Measurements from ENCODE around the gene FADS2. TPM values are rescaled to one million over a fixed set of nuclear protein-coding genes. Genes with fewer than 3 reads are reported as not detected.

The FADS2 gene
- total and polyA plus RNA-seq, 2 of the 13 experiments (the other 11 are each of a cell fraction or from before 2014, with no cell fraction given): 90.1 to 124 TPM

GRCh38 chr11:61890529-61891330 lies 62.6 kb downstream of the FADS2 start (continued):
- no peak for TF ChIP-seq ASH2L (IDR thresholded peaks at IDR 0.05; ENCODE audit: insufficient read length, low read depth, low read length)
- TF ChIP-seq RFXANK (CRISPR knock-in tag; IDR thresholded peaks at IDR 0.05): no peak
- no peak for TF ChIP-seq KMT2A (CRISPR knock-in tag; IDR thresholded peaks at IDR 0.05)
- 0 out of 2 replicates have a peak, but pooled peaks have one; percentile 47 for TF ChIP-seq HNRNPL (IDR thresholded peaks at IDR 0.05; ENCODE audit: low read depth, low read length)
- no peak for TF ChIP-seq ZNF180 (CRISPR knock-in tag; IDR thresholded peaks at IDR 0.05; ENCODE audit: borderline replicate concordance, low read depth)
- no peak for TF ChIP-seq MYPOP (CRISPR knock-in tag; IDR thresholded peaks at IDR 0.05)
- TF ChIP-seq JUN (CRISPR knock-in tag; IDR thresholded peaks at IDR 0.05): no peak
- no peak for TF ChIP-seq TFDP1 (CRISPR knock-in tag; IDR thresholded peaks at IDR 0.05; ENCODE audit: borderline replicate concordance)
- no peak for TF ChIP-seq TGIF2 (CRISPR knock-in tag; IDR thresholded peaks at IDR 0.05)
- TF ChIP-seq SMYD3 (CRISPR knock-in tag; IDR thresholded peaks at IDR 0.05): no peak
- TF ChIP-seq NR0B2 (CRISPR knock-in tag; IDR thresholded peaks at IDR 0.05): peak; percentile 59; the same call in 1 of the 2 replicates
- TF ChIP-seq TBL1XR1 (IDR thresholded peaks at IDR 0.05; ENCODE audit: borderline replicate concordance, low read length, partially characterized antibody): no peak
- no peak for TF ChIP-seq RFX5 (IDR thresholded peaks at IDR 0.05; ENCODE audit: low read depth, low read length)
- no peak for TF ChIP-seq ZNF232 (CRISPR knock-in tag; IDR thresholded peaks at IDR 0.05; ENCODE audit: borderline replicate concordance)
- TF ChIP-seq ZNF616 (CRISPR knock-in tag; IDR thresholded peaks at IDR 0.05; ENCODE audit: low read depth): 0 out of 2 replicates have a peak, but pooled peaks have one; percentile 20
- TF ChIP-seq RNF2 (conservative IDR thresholded peaks at IDR 0.05; ENCODE audit: low read depth): no peak
- TF ChIP-seq HNF4A (CRISPR knock-in tag; IDR thresholded peaks at IDR 0.05): no peak
- TF ChIP-seq CEBPG (CRISPR knock-in tag; IDR thresholded peaks at IDR 0.05): no peak
- TF ChIP-seq AKAP8 (CRISPR knock-in tag; IDR thresholded peaks at IDR 0.05): no peak
- no peak for TF ChIP-seq MTA3 (CRISPR knock-in tag; IDR thresholded peaks at IDR 0.05)
- no peak for TF ChIP-seq HNRNPLL (IDR thresholded peaks at IDR 0.05; ENCODE audit: low read depth, low read length, poor library complexity, severe bottlenecking)
- peak; percentile 44; the same call in 1 of the 2 replicates for TF ChIP-seq KDM2A (CRISPR knock-in tag; IDR thresholded peaks at IDR 0.05; ENCODE audit: borderline replicate concordance, low read depth)
- no peak for TF ChIP-seq MEF2D (CRISPR knock-in tag; IDR thresholded peaks at IDR 0.05)
- TF ChIP-seq ZNF703 (CRISPR knock-in tag; IDR thresholded peaks at IDR 0.05; ENCODE audit: borderline replicate concordance): no peak
- TF ChIP-seq ZNF75D (CRISPR knock-in tag; IDR thresholded peaks at IDR 0.05; ENCODE audit: borderline replicate concordance): no peak
- no peak for TF ChIP-seq LBX2 (CRISPR knock-in tag; IDR thresholded peaks at IDR 0.05; ENCODE audit: borderline replicate concordance)
- no peak for TF ChIP-seq TFE3 (CRISPR knock-in tag; IDR thresholded peaks at IDR 0.05)
- no peak for TF ChIP-seq KAT8 (CRISPR knock-in tag; IDR thresholded peaks at IDR 0.05)

Measured in HepG2 (cell line).